ENCODE results near the gene ALS2CL. TPM values are rescaled to one million over a fixed set of nuclear protein-coding genes. Genes with fewer than 3 reads are reported as not detected.

ALS2CL gene
- total and polyA plus RNA-seq, 7 experiments from 2014 or later: 4.2 to 41.5 (median 30.3) TPM

GRCh38 chr3:46659285-46659684 lies 34.2 kb downstream of the ALS2CL start:
- CTCF ChIA-PET: no interaction called here
- H3K4me3 ChIP-seq (ENCODE audit: low read length): no peak overlapping the region
- no peaks in the 10 kb centered on the region for H3K36me3 ChIP-seq (ENCODE audit: control insufficient read depth in 2 of 3, insufficient read depth in 3 of 3, low read length in 3 of 3)
- POLR2A ChIA-PET: no interaction called here
- ATAC-seq: no peak
- H3K27me3 ChIP-seq (ENCODE audit: control insufficient read depth in 2 of 2, insufficient read depth in 2 of 2, low read length in 2 of 2): no peaks in the 10 kb centered on the region
- peaks cover 0 to 23% (median 0%) of the 10 kb centered on the region in 5 donors for H3K27me3 Mint-ChIP-seq
- H3K4me3 Mint-ChIP-seq: no peak overlapping the region
- no peaks in the 10 kb centered on the region for H3K9me3 ChIP-seq (ENCODE audit: control insufficient read depth in 2 of 3, low read length in 3 of 3)
- no peak for DNase-seq
- H3K9me3 Mint-ChIP-seq: peaks cover 0 to 2% (median 0%) of the 10 kb centered on the region in 11 donors
- no peaks in the 10 kb centered on the region for H3K36me3 Mint-ChIP-seq
- H3K4me1 ChIP-seq (ENCODE audit: control insufficient read depth in 2 of 2, insufficient read depth in 2 of 2, low read length in 2 of 2): no peaks in the 10 kb centered on the region
- intact Hi-C loops (cut with micrococcal nuclease): no loop called here
- no peak overlapping the region for H3K27ac ChIP-seq (ENCODE audit: low read depth, low read length)
- H3K27ac Mint-ChIP-seq: no peak overlapping the region
- H3K4me1 Mint-ChIP-seq: peaks cover 2 to 9% (median 7%) of the 10 kb centered on the region in 7 donors

- intact Hi-C loops (cut with micrococcal nuclease): no loop called here
- ChIA-PET POLR2A (no interaction called here), CTCF (interaction anchor here (0.6 kb wide), 1 partner anchor 238 kb away, joined by 6 read pairs; no protein-coding TSS in a partner anchor)
These were observed 36.5 kb downstream of the ALS2CL start for GRCh38 chr3:46656778-46657556.

GRCh38 chr3:46655271-46655670 lies 38.2 kb downstream of the ALS2CL start:
- ATAC-seq: no peak
- H3K4me3 ChIP-seq (ENCODE audit: low read length): no peak overlapping the region
- intact Hi-C loops (cut with micrococcal nuclease): no loop called here
- no peak overlapping the region for H3K4me3 Mint-ChIP-seq
- H3K36me3 Mint-ChIP-seq: no peaks in the 10 kb centered on the region
- H3K27me3 ChIP-seq (ENCODE audit: control insufficient read depth in 2 of 2, insufficient read depth in 2 of 2, low read length in 2 of 2): no peaks in the 10 kb centered on the region
- H3K27ac ChIP-seq (ENCODE audit: low read depth, low read length): no peak overlapping the region
- H3K27me3 Mint-ChIP-seq: peaks cover 3 to 46% (median 13%) of the 10 kb centered on the region in 5 donors
- H3K36me3 ChIP-seq (ENCODE audit: control insufficient read depth in 2 of 3, insufficient read depth in 3 of 3, low read length in 3 of 3): no peaks in the 10 kb centered on the region
- H3K9me3 ChIP-seq (ENCODE audit: control insufficient read depth in 2 of 3, low read length in 3 of 3): no peaks in the 10 kb centered on the region
- H3K27ac Mint-ChIP-seq: no peak overlapping the region
- ChIA-PET POLR2A (no interaction called here), CTCF (no interaction called here)
- H3K9me3 Mint-ChIP-seq: peaks cover 0 to 18% (median 7%) of the 10 kb centered on the region in 11 donors
- DNase-seq: no peak
- H3K4me1 ChIP-seq (ENCODE audit: control insufficient read depth in 2 of 2, insufficient read depth in 2 of 2, low read length in 2 of 2): no peaks in the 10 kb centered on the region
- H3K4me1 Mint-ChIP-seq: peaks cover 0 to 3% (median 0%) of the 10 kb centered on the region in 7 donors

More at GRCh38 chr3:46656778-46657556, 36.5 kb downstream of the ALS2CL start:
- Histone ChIP-seq H3K27me3 (ENCODE audit: control insufficient read depth in 2 of 2, insufficient read depth in 2 of 2, low read length in 2 of 2) (no peaks in the 10 kb centered on the region), H3K4me1 (ENCODE audit: control insufficient read depth in 2 of 2, insufficient read depth in 2 of 2, low read length in 2 of 2) (no peaks in the 10 kb centered on the region), H3K9me3 (ENCODE audit: control insufficient read depth in 2 of 3, low read length in 3 of 3) (no peaks in the 10 kb centered on the region), H3K27ac (ENCODE audit: low read depth, low read length) (no peak overlapping the region), H3K36me3 (ENCODE audit: control insufficient read depth in 2 of 3, insufficient read depth in 3 of 3, low read length in 3 of 3) (no peaks in the 10 kb centered on the region), H3K4me3 (ENCODE audit: low read length) (no peak overlapping the region)
- Mint-ChIP-seq H3K4me1 (peaks cover 0 to 3% (median 0%) of the 10 kb centered on the region in 7 donors), H3K27ac (no peak overlapping the region), H3K4me3 (no peak overlapping the region), H3K9me3 (peaks cover 0 to 6% (median 5%) of the 10 kb centered on the region in 11 donors), H3K27me3 (peaks cover 0 to 33% (median 6%) of the 10 kb centered on the region in 5 donors), H3K36me3 (no peaks in the 10 kb centered on the region)
- DNase-seq: no peak
- ATAC-seq: no peak

DNA sequence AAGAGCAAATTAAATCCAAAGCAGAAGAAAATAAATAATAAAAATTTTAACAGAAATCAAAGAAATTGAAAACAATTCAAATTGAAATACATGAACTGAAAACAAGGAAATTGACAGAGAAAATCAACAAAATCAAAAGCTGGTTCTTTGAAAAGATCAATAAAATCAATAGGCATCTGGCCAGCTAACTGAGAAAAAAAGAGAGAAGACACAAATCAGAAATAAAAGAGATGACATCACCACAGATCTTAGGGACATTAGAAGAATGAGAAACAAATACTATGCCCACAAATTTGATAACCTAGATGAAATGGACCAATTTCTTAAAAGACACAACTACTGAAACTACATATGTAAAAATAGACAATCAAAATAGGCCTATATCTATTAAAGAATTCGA lies 42.4 kb downstream of the ALS2CL start:
- no peaks in the 10 kb centered on the region for H3K9me3 ChIP-seq (ENCODE audit: control insufficient read depth in 2 of 3, low read length in 3 of 3)

DNA sequence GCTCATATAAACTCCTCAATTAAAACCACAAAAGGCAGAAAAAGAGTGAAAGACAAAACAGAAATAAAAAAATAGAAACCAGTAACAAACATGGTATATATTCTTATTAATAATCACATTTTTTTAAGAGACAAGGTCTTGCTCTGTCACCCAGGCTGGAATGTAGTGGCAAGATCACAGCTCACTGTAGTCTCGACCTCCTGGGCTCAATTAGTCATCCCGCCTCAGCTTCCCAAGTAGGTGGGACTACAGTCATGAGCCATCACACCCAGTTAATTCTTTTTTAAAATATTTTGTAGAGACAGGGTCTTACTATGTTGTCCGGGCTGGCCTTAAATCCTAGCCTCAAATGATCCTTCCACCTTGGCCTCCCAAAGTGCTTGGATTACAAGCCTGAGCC lies 44.0 kb downstream of the ALS2CL start:
- H3K9me3 Mint-ChIP-seq: peaks cover 0 to 18% (median 7%) of the 10 kb centered on the region in 11 donors

More for the DNA sequence above, 42.4 kb downstream of the ALS2CL start:
- Mint-ChIP-seq H3K4me1 (no peaks in the 10 kb centered on the region), H3K27ac (no peak overlapping the region), H3K4me3 (no peak overlapping the region), H3K27me3 (peaks cover 7 to 51% (median 23%) of the 10 kb centered on the region in 5 donors), H3K36me3 (peaks cover 0 to 5% (median 0%) of the 10 kb centered on the region in 5 donors), H3K9me3 (peaks cover 0 to 18% (median 7%) of the 10 kb centered on the region in 11 donors)
- H3K27ac ChIP-seq (ENCODE audit: low read depth, low read length): no peak overlapping the region
- DNase-seq: no peak
- no peak for ATAC-seq
- no peaks in the 10 kb centered on the region for H3K4me1 ChIP-seq (ENCODE audit: control insufficient read depth in 2 of 2, insufficient read depth in 2 of 2, low read length in 2 of 2)
- CTCF ChIA-PET: no interaction called here
- no peak overlapping the region for H3K4me3 ChIP-seq (ENCODE audit: low read length)
- POLR2A ChIA-PET: no interaction called here
- H3K27me3 ChIP-seq (ENCODE audit: control insufficient read depth in 2 of 2, insufficient read depth in 2 of 2, low read length in 2 of 2): peaks cover 0 to 4% of the 10 kb centered on the region in 2 donors
- intact Hi-C loops (cut with micrococcal nuclease): no loop called here
- H3K36me3 ChIP-seq (ENCODE audit: control insufficient read depth in 2 of 3, insufficient read depth in 3 of 3, low read length in 3 of 3): no peaks in the 10 kb centered on the region

GRCh38 chr3:46648096-46648495 lies 45.4 kb downstream of the ALS2CL start:
- Histone ChIP-seq H3K9me3 (ENCODE audit: control insufficient read depth in 2 of 3, low read length in 3 of 3) (no peaks in the 10 kb centered on the region), H3K27ac (ENCODE audit: low read depth, low read length) (no peak overlapping the region), H3K4me1 (ENCODE audit: control insufficient read depth in 2 of 2, insufficient read depth in 2 of 2, low read length in 2 of 2) (no peaks in the 10 kb centered on the region), H3K27me3 (ENCODE audit: control insufficient read depth in 2 of 2, insufficient read depth in 2 of 2, low read length in 2 of 2) (peaks cover 0 to 4% of the 10 kb centered on the region in 2 donors), H3K36me3 (ENCODE audit: control insufficient read depth in 2 of 3, insufficient read depth in 3 of 3, low read length in 3 of 3) (no peaks in the 10 kb centered on the region), H3K4me3 (ENCODE audit: low read length) (no peak overlapping the region)
- H3K9me3 Mint-ChIP-seq: peaks cover 0 to 18% (median 7%) of the 10 kb centered on the region in 11 donors
- H3K4me3 Mint-ChIP-seq: no peak overlapping the region
- DNase-seq (no peak), ATAC-seq (no peak)
- H3K27me3 Mint-ChIP-seq: peaks cover 7 to 51% (median 29%) of the 10 kb centered on the region in 5 donors
- H3K36me3 Mint-ChIP-seq: peaks cover 0 to 5% (median 0%) of the 10 kb centered on the region in 5 donors
- H3K4me1 Mint-ChIP-seq: no peaks in the 10 kb centered on the region
- intact Hi-C loops (cut with micrococcal nuclease): no loop called here
- ChIA-PET CTCF (no interaction called here), POLR2A (no interaction called here)
- peak overlapping the region in 1 of 9 donors; percentile 63 for H3K27ac Mint-ChIP-seq

More for the DNA sequence above, 44.0 kb downstream of the ALS2CL start:
- H3K27ac ChIP-seq (ENCODE audit: low read depth, low read length): no peak overlapping the region
- ATAC-seq: no peak
- H3K4me1 Mint-ChIP-seq: no peaks in the 10 kb centered on the region
- no peaks in the 10 kb centered on the region for H3K9me3 ChIP-seq (ENCODE audit: control insufficient read depth in 2 of 3, low read length in 3 of 3)
- no peak overlapping the region for H3K4me3 ChIP-seq (ENCODE audit: low read length)
- no peaks in the 10 kb centered on the region for H3K36me3 ChIP-seq (ENCODE audit: control insufficient read depth in 2 of 3, insufficient read depth in 3 of 3, low read length in 3 of 3)
- ChIA-PET CTCF (no interaction called here), POLR2A (no interaction called here)
- no peak overlapping the region for H3K27ac Mint-ChIP-seq
- intact Hi-C loops (cut with micrococcal nuclease): no loop called here
- no peak overlapping the region for H3K4me3 Mint-ChIP-seq
- peaks cover 0 to 5% (median 0%) of the 10 kb centered on the region in 5 donors for H3K36me3 Mint-ChIP-seq
- H3K4me1 ChIP-seq (ENCODE audit: control insufficient read depth in 2 of 2, insufficient read depth in 2 of 2, low read length in 2 of 2): no peaks in the 10 kb centered on the region
- DNase-seq: no peak
- H3K27me3 Mint-ChIP-seq: peaks cover 7 to 48% (median 23%) of the 10 kb centered on the region in 5 donors
- peaks cover 0 to 4% of the 10 kb centered on the region in 2 donors for H3K27me3 ChIP-seq (ENCODE audit: control insufficient read depth in 2 of 2, insufficient read depth in 2 of 2, low read length in 2 of 2)

GRCh38 chr3:46646700-46647099 lies 46.8 kb downstream of the ALS2CL start:
- CTCF ChIA-PET: no interaction called here
- peaks cover 0 to 44% (median 30%) of the 10 kb centered on the region in 5 donors for H3K27me3 Mint-ChIP-seq
- intact Hi-C loops (cut with micrococcal nuclease): no loop called here
- peaks cover 0 to 10% (median 2%) of the 10 kb centered on the region in 11 donors for H3K9me3 Mint-ChIP-seq
- H3K4me3 Mint-ChIP-seq: no peak overlapping the region
- Histone ChIP-seq H3K4me1 (ENCODE audit: control insufficient read depth in 2 of 2, insufficient read depth in 2 of 2, low read length in 2 of 2) (no peaks in the 10 kb centered on the region), H3K27me3 (ENCODE audit: control insufficient read depth in 2 of 2, insufficient read depth in 2 of 2, low read length in 2 of 2) (peaks cover 0 to 4% of the 10 kb centered on the region in 2 donors), H3K36me3 (ENCODE audit: control insufficient read depth in 2 of 3, insufficient read depth in 3 of 3, low read length in 3 of 3) (no peaks in the 10 kb centered on the region), H3K4me3 (ENCODE audit: low read length) (no peak overlapping the region), H3K27ac (ENCODE audit: low read depth, low read length) (no peak overlapping the region), H3K9me3 (ENCODE audit: control insufficient read depth in 2 of 3, low read length in 3 of 3) (no peaks in the 10 kb centered on the region)
- ATAC-seq: no peak
- H3K4me1 Mint-ChIP-seq: no peaks in the 10 kb centered on the region
- DNase-seq: no peak
- POLR2A ChIA-PET: no interaction called here
- peaks cover 0 to 5% (median 0%) of the 10 kb centered on the region in 5 donors for H3K36me3 Mint-ChIP-seq
- H3K27ac Mint-ChIP-seq: no peak overlapping the region
